OCI-LY1 (cell line): ENCODE measurements around the gene MALT1.

Experiments
- H2AFZ ChIP-seq: fragments of 200-600 bp; sonication (generic), shearing (Covaris generic); 2 replicates; pipeline ENCODE4 v1.6.0; 2014; ENCODE audit warnings: antibody characterized with exemption, mild to moderate bottlenecking, low read length
- H3F3A ChIP-seq: fragments of 200-600 bp; sonication (generic), shearing (Covaris generic); 2 replicates; pipeline ENCODE4 v1.6.0; 2014; ENCODE audit warnings: mild to moderate bottlenecking, antibody characterized with exemption, low read length, moderate library complexity; ENCODE audit not compliant: insufficient read depth
- H3K27ac ChIP-seq: fragments of 200-600 bp; sonication (generic); 2 replicates; pipeline ENCODE4 v1.5.1; 2014; ENCODE audit warnings: low read length, mixed run types, mild to moderate bottlenecking, low read depth; ENCODE audit not compliant: poor library complexity, severe bottlenecking
- H3K27me3 ChIP-seq: fragments of 200-600 bp; sonication (generic); 2 replicates; pipeline ENCODE4 v1.6.0; 2014; ENCODE audit warnings: antibody characterized with exemption, mild to moderate bottlenecking, low read length, moderate library complexity; ENCODE audit not compliant: insufficient read depth
- H3K36me3 ChIP-seq: fragments of 200-600 bp; sonication (generic); 2 replicates; pipeline ENCODE4 v1.6.1; 2014; ENCODE audit warnings: mild to moderate bottlenecking, antibody characterized with exemption, low read length, moderate library complexity, mixed read lengths; ENCODE audit not compliant: insufficient read depth
- H3K4me1 ChIP-seq: fragments of 200-600 bp; sonication (generic); 2 replicates; pipeline ENCODE4 v1.5.1; 2014; ENCODE audit warnings: mild to moderate bottlenecking, low read length, moderate library complexity; ENCODE audit not compliant: insufficient read depth, severe bottlenecking
- H3K4me2 ChIP-seq: fragments of 200-600 bp; sonication (generic), shearing (Covaris generic); 2 replicates; pipeline ENCODE4 v1.6.1; 2014; ENCODE audit warnings: low read length
- H3K4me3 ChIP-seq: fragments of 200-600 bp; sonication (generic); 2 replicates; pipeline ENCODE4 v1.5.1; 2014; ENCODE audit warnings: low read length, low read depth, mild to moderate bottlenecking, mixed read lengths; ENCODE audit not compliant: poor library complexity, severe bottlenecking
- H3K79me2 ChIP-seq: fragments of 200-600 bp; shearing (Covaris generic); 2 replicates; pipeline ENCODE4 v1.6.1; 2016; ENCODE audit warnings: mixed run types, low read length, mixed read lengths; ENCODE audit not compliant: insufficient read depth
- H3K9ac ChIP-seq: fragments of 200-600 bp; sonication (generic), shearing (Covaris generic); 2 replicates; pipeline ENCODE4 v1.6.1; 2014; ENCODE audit warnings: mild to moderate bottlenecking, low read length, mixed read lengths
- H3K9me2 ChIP-seq: fragments of 200-600 bp; sonication (generic), shearing (Covaris generic); 2 replicates; pipeline ENCODE4 v1.6.1; 2014; ENCODE audit warnings: low read depth, mild to moderate bottlenecking, low read length, mixed read lengths
- H3K9me3 ChIP-seq: fragments of 200-600 bp; shearing (Covaris generic); 2 replicates; pipeline ENCODE4 v1.6.1; 2014; ENCODE audit warnings: low read length, mixed read lengths
- H4K20me1 ChIP-seq: fragments of 200-600 bp; sonication (generic), shearing (Covaris generic); 2 replicates; pipeline ENCODE4 v1.6.0; 2016; ENCODE audit warnings: mild to moderate bottlenecking, low read length; ENCODE audit not compliant: insufficient read depth
- EZH2 ChIP-seq: fragments of 200-600 bp; sonication (generic), shearing (Covaris generic); IDR thresholded peaks from 2 replicates; pipeline ENCODE4 v1.8.0; 2017; ENCODE audit warnings: borderline replicate concordance, mixed run types, mild to moderate bottlenecking, antibody characterized with exemption, low read length, moderate library complexity, mixed read lengths
- TF ChIP-seq, protein P1 (sequence below): fragments of 200-600 bp; sonication (generic), shearing (Covaris generic); IDR thresholded peaks from 2 replicates; pipeline ENCODE4 v1.5.1; 2017; ENCODE audit warnings: mild to moderate bottlenecking, antibody characterized with exemption, low read length, moderate library complexity, mixed read lengths

MALT1 gene

DNA sequence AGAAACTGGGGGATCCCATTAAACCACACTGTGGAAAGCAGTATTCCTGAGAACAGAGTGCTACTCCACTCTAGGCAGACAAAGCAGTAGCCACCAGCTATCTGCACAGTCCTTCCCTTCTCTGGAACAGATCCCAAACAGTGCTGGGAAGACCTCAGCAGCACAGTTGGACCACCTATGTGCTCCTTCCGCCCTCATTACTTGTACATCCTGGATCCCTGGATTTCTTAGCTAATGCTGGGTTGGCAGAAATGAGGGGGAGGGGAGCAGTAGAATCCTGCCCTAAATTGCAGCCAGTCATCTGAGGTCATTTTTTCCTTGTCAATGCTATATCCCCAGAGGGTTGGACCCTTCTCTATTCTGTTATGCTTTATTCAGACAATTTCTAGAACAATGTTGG, 13.8 kb upstream of the MALT1 start:
- H3K27ac ChIP-seq: no peak overlapping the region
- no peak overlapping the region for H3K9ac ChIP-seq
- no peak overlapping the region for H2AFZ ChIP-seq
- peaks cover 14% of the 10 kb centered on the region for H3K4me1 ChIP-seq
- H3K4me3 ChIP-seq: no peak overlapping the region
- H3K79me2 ChIP-seq: no peaks in the 10 kb centered on the region
- H4K20me1 ChIP-seq: no peaks in the 10 kb centered on the region
- no peaks in the 10 kb centered on the region for H3K27me3 ChIP-seq
- no peaks in the 10 kb centered on the region for H3K9me2 ChIP-seq
- no peaks in the 10 kb centered on the region for H3F3A ChIP-seq
- TF ChIP-seq, protein P1, sequence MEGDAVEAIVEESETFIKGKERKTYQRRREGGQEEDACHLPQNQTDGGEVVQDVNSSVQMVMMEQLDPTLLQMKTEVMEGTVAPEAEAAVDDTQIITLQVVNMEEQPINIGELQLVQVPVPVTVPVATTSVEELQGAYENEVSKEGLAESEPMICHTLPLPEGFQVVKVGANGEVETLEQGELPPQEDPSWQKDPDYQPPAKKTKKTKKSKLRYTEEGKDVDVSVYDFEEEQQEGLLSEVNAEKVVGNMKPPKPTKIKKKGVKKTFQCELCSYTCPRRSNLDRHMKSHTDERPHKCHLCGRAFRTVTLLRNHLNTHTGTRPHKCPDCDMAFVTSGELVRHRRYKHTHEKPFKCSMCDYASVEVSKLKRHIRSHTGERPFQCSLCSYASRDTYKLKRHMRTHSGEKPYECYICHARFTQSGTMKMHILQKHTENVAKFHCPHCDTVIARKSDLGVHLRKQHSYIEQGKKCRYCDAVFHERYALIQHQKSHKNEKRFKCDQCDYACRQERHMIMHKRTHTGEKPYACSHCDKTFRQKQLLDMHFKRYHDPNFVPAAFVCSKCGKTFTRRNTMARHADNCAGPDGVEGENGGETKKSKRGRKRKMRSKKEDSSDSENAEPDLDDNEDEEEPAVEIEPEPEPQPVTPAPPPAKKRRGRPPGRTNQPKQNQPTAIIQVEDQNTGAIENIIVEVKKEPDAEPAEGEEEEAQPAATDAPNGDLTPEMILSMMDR: no peak
- TF ChIP-seq EZH2: no peak
- no peak overlapping the region for H3K4me2 ChIP-seq
- H3K36me3 ChIP-seq: no peaks in the 10 kb centered on the region
- no peaks in the 10 kb centered on the region for H3K9me3 ChIP-seq

- Histone ChIP-seq H3K27ac (no peak overlapping the region), H4K20me1 (no peaks in the 10 kb centered on the region), H3K4me2 (no peak overlapping the region), H3F3A (no peaks in the 10 kb centered on the region), H3K9me3 (no peaks in the 10 kb centered on the region), H3K79me2 (no peaks in the 10 kb centered on the region), H2AFZ (no peak overlapping the region), H3K27me3 (no peaks in the 10 kb centered on the region), H3K9ac (no peak overlapping the region), H3K4me1 (peaks cover 14% of the 10 kb centered on the region), H3K9me2 (no peaks in the 10 kb centered on the region), H3K4me3 (no peak overlapping the region), H3K36me3 (no peaks in the 10 kb centered on the region)
- TF ChIP-seq EZH2: no peak
- TF ChIP-seq, protein P1: no peak
Measured at GRCh38 chr18:58659691-58660090, 11.6 kb upstream of the MALT1 start.

GRCh38 chr18:58660915-58661314, 10.3 kb upstream of the MALT1 start:
- H3F3A ChIP-seq: no peaks in the 10 kb centered on the region
- H2AFZ ChIP-seq: no peak overlapping the region
- no peaks in the 10 kb centered on the region for H3K79me2 ChIP-seq
- no peaks in the 10 kb centered on the region for H3K36me3 ChIP-seq
- H3K9ac ChIP-seq: no peak overlapping the region
- H3K9me3 ChIP-seq: no peaks in the 10 kb centered on the region
- H4K20me1 ChIP-seq: no peaks in the 10 kb centered on the region
- H3K27me3 ChIP-seq: no peaks in the 10 kb centered on the region
- TF ChIP-seq EZH2: no peak
- peaks cover 14% of the 10 kb centered on the region for H3K4me1 ChIP-seq
- H3K27ac ChIP-seq: no peak overlapping the region
- no peaks in the 10 kb centered on the region for H3K9me2 ChIP-seq
- H3K4me2 ChIP-seq: no peak overlapping the region
- no peak overlapping the region for H3K4me3 ChIP-seq

- peaks cover 14% of the 10 kb centered on the region for H3K4me1 ChIP-seq
Measured at GRCh38 chr18:58661423-58661822, 9.8 kb upstream of the MALT1 start.

More at GRCh38 chr18:58661423-58661822, 9.8 kb upstream of the MALT1 start:
- Histone ChIP-seq H3K4me2 (no peak overlapping the region), H3K27ac (no peak overlapping the region), H3K79me2 (no peaks in the 10 kb centered on the region), H4K20me1 (no peaks in the 10 kb centered on the region), H3K27me3 (no peaks in the 10 kb centered on the region), H3F3A (no peaks in the 10 kb centered on the region), H2AFZ (no peak overlapping the region), H3K9me3 (no peaks in the 10 kb centered on the region), H3K9me2 (no peaks in the 10 kb centered on the region), H3K4me3 (no peak overlapping the region), H3K9ac (no peak overlapping the region), H3K36me3 (no peaks in the 10 kb centered on the region)
- TF ChIP-seq, protein P1: no peak
- no peak for TF ChIP-seq EZH2
